Mesendoderm (in vitro differentiated cells): ENCODE measurements around the gene FKBP2.

ENCODE experiments used
- DNase-seq: peaks from one replicate; pipeline ENCODE4 v3.0.0; 2013
- H2AK5ac ChIP-seq: 2 replicates; pipeline ENCODE4 v1.6.1; 2013; ENCODE audit warnings: low read length, inconsistent platforms
- H2BK120ac ChIP-seq: 2 replicates; pipeline ENCODE4 v1.6.1; 2013; ENCODE audit warnings: low read depth, mild to moderate bottlenecking, low read length, moderate library complexity, mixed read lengths
- H2BK15ac ChIP-seq: replicated peaks from 2 replicates; pipeline ENCODE4 v1.6.1; 2013; ENCODE audit warnings: low read depth, mild to moderate bottlenecking, moderate library complexity
- H2BK5ac ChIP-seq: 2 replicates; pipeline ENCODE4 v1.6.1; 2013; ENCODE audit warnings: low read length, inconsistent platforms
- H3K18ac ChIP-seq: 2 replicates; pipeline ENCODE4 v1.6.1; 2013; ENCODE audit warnings: mild to moderate bottlenecking, low read length, mixed read lengths
- H3K23ac ChIP-seq: one replicate; pipeline ENCODE4 v1.6.1; 2013; ENCODE audit warnings: low read length
- H3K27ac ChIP-seq: 2 replicates; pipeline ENCODE4 v1.5.1; 2013; ENCODE audit warnings: low read depth, mild to moderate bottlenecking, inconsistent platforms, low read length, moderate library complexity
- H3K27me3 ChIP-seq: 2 replicates; pipeline ENCODE4 v1.6.1; 2013; ENCODE audit warnings: low read length, control low read depth, mild to moderate bottlenecking, inconsistent platforms; ENCODE audit not compliant: insufficient read depth, poor library complexity
- H3K36me3 ChIP-seq: 2 replicates; pipeline ENCODE4 v1.6.1; 2013; ENCODE audit warnings: low read length, inconsistent platforms; ENCODE audit not compliant: control insufficient read depth, insufficient read depth
- H3K4ac ChIP-seq: one replicate; pipeline ENCODE4 v1.6.1; 2013; ENCODE audit warnings: low read depth, mild to moderate bottlenecking, low read length, moderate library complexity
- H3K4me1 ChIP-seq: 2 replicates; pipeline ENCODE4 v1.6.1; 2013; ENCODE audit warnings: low read depth, low read length, inconsistent platforms; ENCODE audit not compliant: control insufficient read depth
- H3K4me2 ChIP-seq: 2 replicates; pipeline ENCODE4 v1.6.1; 2013; ENCODE audit warnings: low read length
- H3K4me3 ChIP-seq: 2 replicates; pipeline ENCODE4 v1.5.1; 2013; ENCODE audit warnings: mild to moderate bottlenecking, low read length
- H3K56ac ChIP-seq: one replicate; pipeline ENCODE4 v1.6.1; 2013; ENCODE audit warnings: low read length
- H3K79me1 ChIP-seq: 2 replicates; pipeline ENCODE4 v1.6.1; 2013; ENCODE audit warnings: low read length, inconsistent platforms
- H3K79me2 ChIP-seq: 2 replicates; pipeline ENCODE4 v1.6.1; 2013; ENCODE audit warnings: mild to moderate bottlenecking, low read length; ENCODE audit not compliant: control insufficient read depth, insufficient read depth
- H3K9ac ChIP-seq: 2 replicates; pipeline ENCODE4 v1.6.1; 2013; ENCODE audit warnings: low read length, inconsistent platforms
- H4K5ac ChIP-seq: one replicate; pipeline ENCODE4 v1.6.1; 2013; ENCODE audit warnings: low read length
- H4K8ac ChIP-seq: one replicate; pipeline ENCODE4 v1.6.1; 2013; ENCODE audit warnings: low read depth, mild to moderate bottlenecking, control low read depth, low read length, moderate library complexity
- WGBS: extraction: QIAGEN DNeasy Blood & Tissue Kit; methylation state at CpG from one replicate; pipeline ENCODE4 v1.1.7; 2013; ENCODE audit warnings: low lambda C conversion rate, missing lambda C conversion rate; ENCODE audit not compliant: insufficient coverage; ENCODE audit errors: extremely low coverage; 5-methylcytosine and 5-hydroxymethylcytosine counted together

Gene FKBP2

DNA sequence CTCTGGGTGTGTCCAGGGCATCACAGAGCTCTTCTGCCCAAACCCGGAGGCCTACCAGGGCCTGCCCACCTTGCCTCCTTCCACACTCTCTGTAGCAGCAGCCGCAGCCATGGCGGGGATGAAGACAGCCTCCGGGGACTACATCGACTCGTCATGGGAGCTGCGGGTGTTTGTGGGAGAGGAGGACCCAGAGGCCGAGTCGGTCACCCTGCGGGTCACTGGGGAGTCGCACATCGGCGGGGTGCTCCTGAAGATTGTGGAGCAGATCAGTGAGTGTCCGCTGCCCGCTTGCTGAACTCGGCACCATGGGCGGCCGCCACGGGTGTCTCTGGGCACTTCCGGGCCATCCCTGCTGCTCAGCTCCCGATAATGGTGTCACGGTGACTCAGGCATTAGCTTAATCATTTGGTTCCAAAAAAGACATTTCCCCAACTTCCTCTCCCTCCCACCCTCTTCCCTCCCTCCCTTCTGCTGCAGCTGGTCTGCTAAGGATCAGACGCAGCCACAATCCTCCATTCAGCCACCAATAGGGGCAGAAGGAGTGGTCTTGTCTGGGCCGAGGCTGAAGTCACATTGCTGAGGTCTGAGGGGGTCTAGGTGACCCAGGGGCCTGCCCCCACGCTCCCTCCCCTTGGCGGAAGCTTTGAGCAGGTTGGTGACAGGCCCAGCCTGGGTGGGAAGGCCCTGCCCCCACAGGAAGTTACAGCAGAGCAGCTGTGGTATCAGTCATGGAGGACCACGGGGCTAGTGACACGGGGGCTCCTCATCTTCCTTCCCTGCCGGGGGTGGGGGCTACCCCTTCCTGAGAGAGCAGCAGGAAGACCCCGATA is 33.4 kb upstream of the FKBP2 start:
- H3K79me2 ChIP-seq = no peaks in the 10 kb centered on the region
- H2BK15ac ChIP-seq = no peak overlapping the region
- H4K8ac ChIP-seq = no peak overlapping the region
- H2BK120ac ChIP-seq = no peak overlapping the region
- no peak overlapping the region for H3K4ac ChIP-seq
- peaks cover 3% of the 10 kb centered on the region for H3K79me1 ChIP-seq
- no peak overlapping the region for H2BK5ac ChIP-seq
- peak overlapping the region; percentile 42 for H3K56ac ChIP-seq
- no peak overlapping the region for H3K4me3 ChIP-seq
- H3K9ac ChIP-seq = no peak overlapping the region
- no peak overlapping the region for H2AK5ac ChIP-seq
- H3K36me3 ChIP-seq = peaks cover 19% of the 10 kb centered on the region
- DNase-seq = peak; percentile 77
- H3K27me3 ChIP-seq = no peaks in the 10 kb centered on the region
- no peak overlapping the region for H4K5ac ChIP-seq
- H3K4me2 ChIP-seq = no peak overlapping the region
- H3K23ac ChIP-seq = no peak overlapping the region
- H3K18ac ChIP-seq = no peak overlapping the region
- no peak overlapping the region for H3K27ac ChIP-seq
- no peaks in the 10 kb centered on the region for H3K4me1 ChIP-seq
- no CpG with 5 or more reads among the region's 30 CpGs for WGBS

DNA sequence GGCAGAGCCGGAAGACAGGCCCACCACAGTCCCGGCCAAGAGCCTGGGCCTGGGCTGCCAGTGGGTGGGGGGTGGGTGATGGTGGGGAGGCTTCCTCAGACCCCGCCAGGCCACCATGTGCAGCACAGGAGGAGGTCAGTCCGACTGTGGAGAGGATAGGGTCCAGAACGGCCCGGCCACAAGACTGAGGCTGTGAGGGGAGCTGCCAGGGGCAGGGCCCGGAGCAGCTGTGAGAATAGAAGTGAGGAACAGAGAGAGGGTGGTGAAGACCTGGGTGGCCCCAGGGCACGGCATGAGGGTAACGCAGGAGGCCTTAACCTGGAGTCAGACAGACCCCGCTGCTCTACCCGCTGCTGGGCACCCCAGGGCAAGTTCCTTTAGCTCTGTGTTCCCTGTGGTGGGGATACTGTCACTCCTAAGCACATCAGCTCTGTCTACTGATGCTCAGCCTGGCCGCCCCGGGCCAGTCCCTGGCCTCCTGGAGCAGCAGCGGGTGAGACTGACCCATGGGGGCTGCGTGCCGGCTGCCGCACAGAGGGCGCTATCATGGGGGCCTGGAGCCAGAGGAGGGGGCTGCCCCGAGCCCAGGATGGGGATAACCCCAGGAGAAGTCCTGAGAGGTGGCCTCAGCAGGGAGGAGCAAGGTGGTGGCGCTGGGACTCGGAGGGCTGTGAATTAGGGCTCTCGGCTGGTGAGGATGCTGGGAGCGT is 32.7 kb upstream of the FKBP2 start:
- H2AK5ac ChIP-seq = no peak overlapping the region
- H4K5ac ChIP-seq = no peak overlapping the region
- H3K4me3 ChIP-seq = no peak overlapping the region
- H4K8ac ChIP-seq = no peak overlapping the region
- H3K18ac ChIP-seq = no peak overlapping the region
- H3K79me1 ChIP-seq = peaks cover 3% of the 10 kb centered on the region
- H2BK120ac ChIP-seq = no peak overlapping the region
- no peaks in the 10 kb centered on the region for H3K4me1 ChIP-seq
- no peaks in the 10 kb centered on the region for H3K27me3 ChIP-seq
- no peak overlapping the region for H3K23ac ChIP-seq
- no peak for DNase-seq
- no CpG with 5 or more reads among the region's 23 CpGs for WGBS
- H3K4me2 ChIP-seq = no peak overlapping the region
- H3K27ac ChIP-seq = no peak overlapping the region
- H3K36me3 ChIP-seq = peaks cover 13% of the 10 kb centered on the region
- no peak overlapping the region for H2BK15ac ChIP-seq
- no peak overlapping the region for H3K9ac ChIP-seq
- H2BK5ac ChIP-seq = no peak overlapping the region
- no peak overlapping the region for H3K4ac ChIP-seq
- H3K56ac ChIP-seq = no peak overlapping the region
- H3K79me2 ChIP-seq = no peaks in the 10 kb centered on the region

DNA sequence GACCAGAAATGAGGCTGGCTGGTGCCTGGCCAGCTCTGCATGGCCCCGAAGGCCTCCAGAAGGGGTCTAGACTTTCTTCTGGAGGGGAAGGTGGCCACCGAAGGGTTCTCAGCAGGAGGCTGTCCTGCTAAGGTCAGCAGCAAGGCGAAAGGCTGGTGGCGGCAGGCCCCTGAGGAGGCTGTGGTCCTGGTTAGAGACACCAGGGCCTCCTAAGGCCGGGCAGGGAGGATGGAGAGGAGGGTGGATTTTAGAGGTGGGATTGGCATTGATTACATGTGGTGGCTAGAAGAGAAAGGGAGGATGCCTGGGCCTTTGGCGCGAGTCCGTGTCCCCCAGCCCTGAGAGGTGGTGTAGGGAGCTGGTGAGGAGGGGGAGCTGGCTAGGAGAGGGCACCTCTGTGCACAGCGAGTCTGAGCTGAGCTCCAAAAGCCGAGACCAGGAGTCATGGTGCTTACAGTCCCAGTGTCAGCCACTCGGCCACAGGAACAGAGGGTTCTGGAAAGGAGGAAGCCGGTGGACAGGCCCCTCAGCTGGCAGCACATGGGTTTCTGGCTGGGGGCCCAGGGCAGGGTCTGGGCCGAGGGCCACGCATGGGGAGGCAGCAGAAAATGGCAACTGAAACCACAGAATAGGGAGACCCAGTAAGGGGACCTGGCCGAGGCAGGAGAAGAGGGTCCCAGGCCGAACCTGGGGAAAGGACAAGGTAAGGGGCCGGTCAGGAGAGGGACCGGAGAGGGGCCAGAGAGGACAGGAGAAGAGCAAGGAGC is 31.9 kb upstream of the FKBP2 start:
- Histone ChIP-seq H3K4ac (no peak overlapping the region), H2BK5ac (no peak overlapping the region), H4K8ac (no peak overlapping the region), H2AK5ac (no peak overlapping the region), H3K18ac (no peak overlapping the region), H3K79me1 (peaks cover 3% of the 10 kb centered on the region), H3K36me3 (peaks cover 7% of the 10 kb centered on the region), H3K4me3 (no peak overlapping the region), H3K27me3 (no peaks in the 10 kb centered on the region), H2BK15ac (no peak overlapping the region), H3K4me2 (no peak overlapping the region), H3K9ac (no peak overlapping the region), H2BK120ac (no peak overlapping the region), H3K56ac (no peak overlapping the region), H3K23ac (no peak overlapping the region), H3K79me2 (no peaks in the 10 kb centered on the region), H3K4me1 (no peaks in the 10 kb centered on the region), H4K5ac (no peak overlapping the region), H3K27ac (no peak overlapping the region)
- no peak for DNase-seq
- WGBS = no CpG with 5 or more reads among the region's 18 CpGs

DNA sequence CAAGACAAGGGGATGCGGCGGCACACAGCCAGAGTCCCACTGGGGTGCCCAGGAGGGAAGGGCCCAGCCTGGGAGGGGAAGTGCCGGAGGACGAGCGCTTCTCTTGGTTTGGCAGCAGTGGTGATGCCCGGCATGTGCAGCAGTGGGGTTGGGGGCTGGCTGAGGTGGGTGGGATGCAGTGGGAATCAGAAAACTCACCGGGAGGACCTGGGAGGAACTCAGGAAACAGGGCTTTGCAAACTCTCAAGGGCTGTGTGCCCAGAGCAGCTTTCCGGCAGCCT is 31.4 kb upstream of the FKBP2 start:
- H3K4ac ChIP-seq = no peak overlapping the region
- no peak overlapping the region for H2BK15ac ChIP-seq
- peaks cover 7% of the 10 kb centered on the region for H3K36me3 ChIP-seq
- no peak overlapping the region for H4K5ac ChIP-seq
- no peak overlapping the region for H3K27ac ChIP-seq
- no CpG with 5 or more reads among the region's 8 CpGs for WGBS
- no peak overlapping the region for H3K4me3 ChIP-seq
- no peak overlapping the region for H3K56ac ChIP-seq
- peaks cover 3% of the 10 kb centered on the region for H3K79me1 ChIP-seq
- H3K23ac ChIP-seq = no peak overlapping the region
- H2BK120ac ChIP-seq = no peak overlapping the region
- H3K79me2 ChIP-seq = no peaks in the 10 kb centered on the region
- no peak for DNase-seq
- H3K4me2 ChIP-seq = no peak overlapping the region
- no peak overlapping the region for H3K18ac ChIP-seq
- H2AK5ac ChIP-seq = no peak overlapping the region
- no peak overlapping the region for H4K8ac ChIP-seq
- H3K9ac ChIP-seq = no peak overlapping the region
- no peak overlapping the region for H2BK5ac ChIP-seq
- H3K27me3 ChIP-seq = no peaks in the 10 kb centered on the region
- H3K4me1 ChIP-seq = no peaks in the 10 kb centered on the region

DNA sequence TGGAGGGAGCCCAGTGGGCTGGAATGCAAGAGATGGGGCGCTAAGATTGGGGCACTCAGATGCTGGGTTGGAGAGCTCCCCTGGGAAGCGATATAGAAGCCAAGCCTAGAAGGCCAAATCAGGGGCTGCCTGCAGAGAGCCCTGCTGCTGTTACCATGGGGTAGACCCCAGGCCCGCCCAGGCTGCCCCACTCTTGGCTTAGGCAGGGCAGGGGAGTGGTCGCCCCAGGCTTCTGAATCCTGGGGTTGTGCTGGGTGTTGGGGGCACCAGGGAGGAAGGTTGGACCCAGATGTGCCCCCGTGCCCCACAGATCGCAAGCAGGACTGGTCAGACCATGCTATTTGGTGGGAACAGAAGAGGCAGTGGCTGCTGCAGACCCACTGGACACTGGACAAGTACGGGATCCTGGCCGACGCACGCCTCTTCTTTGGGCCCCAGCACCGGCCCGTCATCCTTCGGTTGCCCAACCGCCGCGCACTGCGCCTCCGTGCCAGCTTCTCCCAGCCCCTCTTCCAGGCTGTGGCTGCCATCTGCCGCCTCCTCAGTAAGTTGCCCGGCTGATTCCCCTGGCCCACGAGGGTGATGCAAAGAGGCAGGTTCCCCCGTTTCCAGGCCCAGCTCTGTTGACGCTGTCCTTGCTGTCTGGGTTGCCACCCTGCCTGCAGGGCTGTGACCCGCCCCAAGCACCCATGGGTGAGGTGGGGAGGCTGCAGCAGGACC is 30.4 kb upstream of the FKBP2 start:
- Histone ChIP-seq H2AK5ac (no peak overlapping the region), H3K4me1 (no peaks in the 10 kb centered on the region), H3K27me3 (no peaks in the 10 kb centered on the region), H3K4me3 (no peak overlapping the region), H3K23ac (no peak overlapping the region), H2BK120ac (no peak overlapping the region), H3K18ac (no peak overlapping the region), H4K8ac (no peak overlapping the region), H3K79me1 (peaks cover 1% of the 10 kb centered on the region), H3K9ac (no peak overlapping the region), H4K5ac (no peak overlapping the region), H3K27ac (no peak overlapping the region), H3K79me2 (no peaks in the 10 kb centered on the region), H3K56ac (no peak overlapping the region), H3K4ac (no peak overlapping the region), H2BK15ac (no peak overlapping the region), H3K4me2 (no peak overlapping the region), H2BK5ac (no peak overlapping the region), H3K36me3 (peaks cover 6% of the 10 kb centered on the region)
- no peak for DNase-seq
- no CpG with 5 or more reads among the region's 24 CpGs for WGBS
